T-helper 1 cell treated with Interleukin-12 subunit alpha and Interleukin-12 subunit beta and Interleukin-4 antibody, amounts not matched to agents 30 ng/mL and 1 ng/mL, for 36 hours (primary cell): ENCODE data around the gene KDM2B. TPM values are rescaled to one million over a fixed set of nuclear protein-coding genes. Genes with fewer than 3 reads are reported as not detected.
"Not testable (repeated sequence)": the region's sequence is repeated elsewhere in the genome, so short reads cannot be mapped to it uniquely, and the experiment has no call there.

Experiments used
- intact Hi-C: fragments of 100-400 bp; cut with micrococcal nuclease; formaldehyde crosslinking; loops from one replicate; pipeline ENCODE4 v1.15.1; 2024
- total RNA-seq: library from RNA; stranded (reverse); gene quantifications from 2 replicates; pipeline ENCODE4 v1.2.3, GENCODE V29; 2022

The KDM2B gene
- total RNA-seq, 1 donor from 2014 or later: 55.2 TPM

GRCh38 chr12:121509339-121509738 lies 71.5 kb downstream of the KDM2B start:
- intact Hi-C loops: no loop called here

GRCh38 chr12:121508533-121508932 lies 72.3 kb downstream of the KDM2B start:
- intact Hi-C loops: no loop called here

GRCh38 chr12:121507984-121508383 lies 72.8 kb downstream of the KDM2B start:
- intact Hi-C loops: no loop called here

- intact Hi-C loops: no loop called here
Observed at GRCh38 chr12:121507245-121507644, 73.6 kb downstream of the KDM2B start.

GRCh38 chr12:121505513-121505912 lies 75.3 kb downstream of the KDM2B start:
- intact Hi-C loops: no loop called here

GRCh38 chr12:121504505-121504904 lies 76.3 kb downstream of the KDM2B start:
- intact Hi-C loops: loop anchor here (5.0 kb wide), 2 partner anchors 163 to 268 kb away; partner anchors contain the start of gene MORN3

GRCh38 chr12:121503395-121503794 lies 77.4 kb downstream of the KDM2B start:
- intact Hi-C loops: loop anchor here (5.0 kb wide), 2 partner anchors 164 to 269 kb away; partner anchors contain the start of gene MORN3

- intact Hi-C loops: loop anchor here (2.0 to 5.0 kb wide), 3 partner anchors 35 to 270 kb away; partner anchors contain the start of gene MORN3
Observed at GRCh38 chr12:121501946-121502345, 78.9 kb downstream of the KDM2B start.

GRCh38 chr12:121499929-121500793 lies 80.7 kb downstream of the KDM2B start:
- intact Hi-C loops: loop anchor here (1.0 to 5.0 kb wide), 5 partner anchors 37 to 272 kb away; partner anchors contain the start of gene MORN3

- intact Hi-C loops: no loop called here
Observed at GRCh38 chr12:121495746-121496145, 85.1 kb downstream of the KDM2B start.

GRCh38 chr12:121494093-121494787 lies 86.6 kb downstream of the KDM2B start:
- intact Hi-C loops: loop anchor here (1.0 kb wide), 1 partner anchor 188 kb away; no protein-coding TSS in a partner anchor

GRCh38 chr12:121490401-121491281 lies 90.2 kb downstream of the KDM2B start:
- intact Hi-C loops: no loop called here

GRCh38 chr12:121489874-121490273 lies 90.9 kb downstream of the KDM2B start:
- intact Hi-C loops: no loop called here

GRCh38 chr12:121484967-121485366 lies 95.9 kb downstream of the KDM2B start:
- intact Hi-C loops: no loop called here

GRCh38 chr12:121484564-121484963 lies 96.3 kb downstream of the KDM2B start:
- intact Hi-C loops: not testable (repeated sequence)

GRCh38 chr12:121483949-121484348 lies 96.9 kb downstream of the KDM2B start:
- intact Hi-C loops: no loop called here

GRCh38 chr12:121476477-121476876 lies 104.3 kb downstream of the KDM2B start:
- intact Hi-C loops: no loop called here

- intact Hi-C loops: no loop called here
Observed at GRCh38 chr12:121475279-121475678, 105.5 kb downstream of the KDM2B start.

- intact Hi-C loops: no loop called here
Observed at GRCh38 chr12:121472150-121472905, 108.5 kb downstream of the KDM2B start.

GRCh38 chr12:121470751-121471150 lies 110.1 kb downstream of the KDM2B start:
- intact Hi-C loops: no loop called here
